GM18502 (cell line): ENCODE data around the gene KCNN2.

Experiments
- ATAC-seq: cut with Tn5 transposase; IDR thresholded peaks from one replicate; pipeline ENCODE4 v1.9.1; 2021; ENCODE audit warnings: mild to moderate bottlenecking; ENCODE audit not compliant: unreplicated experiment, poor library complexity

The KCNN2 gene

GRCh38 chr5:114361724-114362196 lies at the start of gene KCNN2:
Gene KCNN2 (plus strand): TSS chr5:114362070. CDS start chr5:114362140, 70 bp downstream.
- ATAC-seq = peak; percentile 80

- ATAC-seq = no peak
These were observed 49.2 kb upstream of the KCNN2 start for GRCh38 chr5:114312658-114313057.

GRCh38 chr5:114314061-114314460 lies 47.8 kb upstream of the KCNN2 start:
- no peak for ATAC-seq

- ATAC-seq = no peak
These were observed 45.7 kb upstream of the KCNN2 start for GRCh38 chr5:114316167-114316566.

- ATAC-seq = no peak
These were observed 44.1 kb upstream of the KCNN2 start for GRCh38 chr5:114317751-114318150.

GRCh38 chr5:114319236-114319635 lies 42.6 kb upstream of the KCNN2 start:
- ATAC-seq = no peak

GRCh38 chr5:114319821-114320220 lies 42.0 kb upstream of the KCNN2 start:
- ATAC-seq = no peak

- no peak for ATAC-seq
These were observed 37.6 kb upstream of the KCNN2 start for GRCh38 chr5:114324282-114324681.

GRCh38 chr5:114325541-114325940 lies 36.3 kb upstream of the KCNN2 start:
- no peak for ATAC-seq

GRCh38 chr5:114327474-114327873 lies 34.4 kb upstream of the KCNN2 start:
- ATAC-seq = no peak

GRCh38 chr5:114327987-114328386 lies 33.9 kb upstream of the KCNN2 start:
- peak; percentile 42 for ATAC-seq

GRCh38 chr5:114330916-114331531 lies 30.8 kb upstream of the KCNN2 start:
- no peak for ATAC-seq

GRCh38 chr5:114332493-114332892 lies 29.4 kb upstream of the KCNN2 start:
- ATAC-seq = no peak

GRCh38 chr5:114332925-114333324 lies 28.9 kb upstream of the KCNN2 start:
- ATAC-seq = no peak

GRCh38 chr5:114335391-114335790 lies 26.5 kb upstream of the KCNN2 start:
- no peak for ATAC-seq

GRCh38 chr5:114339108-114339507 lies 22.8 kb upstream of the KCNN2 start:
- no peak for ATAC-seq

GRCh38 chr5:114346181-114346580 lies 15.7 kb upstream of the KCNN2 start:
- ATAC-seq = no peak

- ATAC-seq = no peak
These were observed 6.6 kb upstream of the KCNN2 start for GRCh38 chr5:114355086-114355830.

GRCh38 chr5:114358329-114358728 lies 3.5 kb upstream of the KCNN2 start:
- ATAC-seq = no peak

GRCh38 chr5:114360357-114360756 lies 1.5 kb upstream of the KCNN2 start:
- ATAC-seq = no peak

GRCh38 chr5:114360816-114361723 lies 800 bp upstream of the KCNN2 start:
- ATAC-seq = peak; percentile 46
